ENCODE data around the gene FGF14.
A peak's percentile ranks its signal among the peaks of the same experiment; 100 is the strongest.

Gene FGF14

GRCh38 chr13:102293723-102294122, 108.1 kb downstream of the FGF14 start:
- no peak for DNase-seq (ENCODE audit: low read depth)
- TF ChIP-seq CTCF (IDR thresholded peaks at IDR 0.05; ENCODE audit: low read length, missing control alignments): no peak
- H3K4me3 ChIP-seq (replicated peaks; ENCODE audit: low read depth, low read length): no peak overlapping the region

GRCh38 chr13:102291587-102292218, 110.1 kb downstream of the FGF14 start:
- no peak for TF ChIP-seq CTCF (IDR thresholded peaks at IDR 0.05; ENCODE audit: low read length, missing control alignments)
- peak; percentile 1 for DNase-seq (ENCODE audit: low read depth)
- no peak overlapping the region for H3K4me3 ChIP-seq (replicated peaks; ENCODE audit: low read depth, low read length)

GRCh38 chr13:102289606-102290005, 112.2 kb downstream of the FGF14 start:
- no peak for TF ChIP-seq CTCF (IDR thresholded peaks at IDR 0.05; ENCODE audit: low read length, missing control alignments)
- H3K4me3 ChIP-seq (replicated peaks; ENCODE audit: low read depth, low read length): no peak overlapping the region
- DNase-seq (ENCODE audit: low read depth): no peak

- DNase-seq (ENCODE audit: low read depth): peak; percentile 65
- H3K4me3 ChIP-seq (replicated peaks; ENCODE audit: low read depth, low read length): no peak overlapping the region
- no peak for TF ChIP-seq CTCF (IDR thresholded peaks at IDR 0.05; ENCODE audit: low read length, missing control alignments)
Measured at GRCh38 chr13:102286326-102286725, 115.5 kb downstream of the FGF14 start.

- no peak overlapping the region for H3K4me3 ChIP-seq (replicated peaks; ENCODE audit: low read depth, low read length)
- DNase-seq (ENCODE audit: low read depth): no peak
- TF ChIP-seq CTCF (IDR thresholded peaks at IDR 0.05; ENCODE audit: low read length, missing control alignments): no peak
Measured at GRCh38 chr13:102280366-102280765, 121.5 kb downstream of the FGF14 start.

- no peak overlapping the region for H3K4me3 ChIP-seq (replicated peaks; ENCODE audit: low read depth, low read length)
- TF ChIP-seq CTCF (IDR thresholded peaks at IDR 0.05; ENCODE audit: low read length, missing control alignments): no peak
- no peak for DNase-seq (ENCODE audit: low read depth)
Measured at GRCh38 chr13:102277286-102277685, 124.6 kb downstream of the FGF14 start.

GRCh38 chr13:102276404-102276803, 125.4 kb downstream of the FGF14 start:
- no peak overlapping the region for H3K4me3 ChIP-seq (replicated peaks; ENCODE audit: low read depth, low read length)
- no peak for DNase-seq (ENCODE audit: low read depth)
- TF ChIP-seq CTCF (IDR thresholded peaks at IDR 0.05; ENCODE audit: low read length, missing control alignments): no peak
